Breast epithelium (tissue), 4 donors: ENCODE measurements around the gene GRIA4. TPM values are rescaled to one million over a fixed set of nuclear protein-coding genes. Genes with fewer than 3 reads are reported as not detected.

Experiments used
- DNase-seq, 2 donors: peaks; one replicate each; pipeline ENCODE4 v3.0.0-alpha.2; 2019; ENCODE audit warnings: low spot score in 2 of 2
- H3K27ac ChIP-seq, 2 donors: fragments of 200-600 bp; sonication (generic) in 1 of 2; one replicate each; pipeline ENCODE4 v1.5.1; 2016 to 2019; ENCODE audit warnings: mild to moderate bottlenecking in 1 of 2
- H3K27me3 ChIP-seq, 2 donors: fragments of 200-600 bp; sonication (generic) in 1 of 2; one replicate each; pipeline versions ENCODE4 v1.5.1 to v1.6.0; 2017 to 2019; ENCODE audit warnings: control low read depth in 1 of 2, mild to moderate bottlenecking in 1 of 2
- H3K36me3 ChIP-seq: fragments of 200-600 bp; one replicate; pipeline ENCODE4 v1.5.1; 2019
- H3K4me1 ChIP-seq, 2 donors: fragments of 200-600 bp; sonication (generic); one replicate each; pipeline ENCODE4 v1.5.1; 2016 to 2019; ENCODE audit warnings: control low read depth in 1 of 2
- H3K4me3 ChIP-seq, 3 donors: fragments of 200-600 bp; sonication (generic); 1 replicate in 2 of 3; 2 replicates in 1 of 3; pipeline ENCODE4 v1.5.1; 2016 to 2019; ENCODE audit warnings: mild to moderate bottlenecking in 3 of 3, moderate library complexity in 2 of 3
- H3K9me3 ChIP-seq, 2 donors: fragments of 200-600 bp; sonication (generic) in 1 of 2; one replicate each; pipeline ENCODE4 v1.5.1; 2016 to 2019; ENCODE audit warnings: control low read depth in 1 of 2
- POLR2A ChIP-seq: fragments of 450-650 bp; IDR thresholded peaks from one replicate; pipeline ENCODE4 v1.6.1; 2016; ENCODE audit warnings: antibody characterized with exemption, mild to moderate bottlenecking, moderate library complexity
- POLR2AphosphoS5 ChIP-seq, 3 donors: sonication (generic); formaldehyde crosslinking; IDR thresholded peaks; one replicate each; pipeline ENCODE4 v1.6.1; 2017; ENCODE audit warnings: antibody characterized with exemption in 3 of 3
- intact Hi-C: fragments of 100-400 bp; cut with DNase I; formaldehyde crosslinking; loops from one replicate; pipeline ENCODE4 v1.15.1; 2023; ENCODE audit warnings: low total_unique reads
- total RNA-seq, 3 donors: library from RNA; depleted of rRNA; stranded (reverse); fragments of >200 nt; gene quantifications; one replicate each; pipeline ENCODE4 v1.1.0, GENCODE V29; 2016
- TF ChIP-seq, protein P1 (sequence below), 3 donors: fragments of 450-650 bp; IDR thresholded peaks; one replicate each; pipeline ENCODE4 v1.5.1; 2016 to 2017; ENCODE audit warnings: antibody characterized with exemption in 3 of 3, mild to moderate bottlenecking in 3 of 3, moderate library complexity in 3 of 3

The GRIA4 gene
- total RNA-seq, 3 donors from 2014 or later, result 14.1 to 27.7 TPM; not detected in 1

DNA sequence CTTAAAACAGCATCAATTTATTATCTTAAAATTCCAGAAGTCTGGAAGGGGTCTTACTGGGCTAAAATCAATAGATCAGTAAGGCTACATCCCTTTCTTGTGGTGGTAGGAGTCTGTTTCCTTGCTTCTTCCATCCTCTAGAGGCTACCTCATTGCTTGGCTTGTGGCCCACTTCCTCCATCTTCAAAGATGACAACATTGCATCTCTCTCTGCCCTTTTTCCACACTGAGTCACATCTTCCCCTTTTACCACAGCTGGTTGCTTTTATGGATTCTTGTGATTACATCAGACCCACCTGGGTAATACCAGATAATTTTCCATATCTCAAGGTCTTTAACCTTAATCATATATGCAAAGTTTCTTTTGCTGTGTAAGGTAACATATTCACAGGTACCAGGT, 60.9 kb downstream of the GRIA4 start:
- H3K4me1 ChIP-seq, result no peaks in the 10 kb centered on the region
- no peak overlapping the region for H3K27ac ChIP-seq
- H3K27me3 ChIP-seq, result no peaks in the 10 kb centered on the region
- no peak for DNase-seq
- intact Hi-C loops, result no loop called here
- H3K36me3 ChIP-seq, result no peaks in the 10 kb centered on the region
- no peak for TF ChIP-seq POLR2A
- TF ChIP-seq, protein P1, sequence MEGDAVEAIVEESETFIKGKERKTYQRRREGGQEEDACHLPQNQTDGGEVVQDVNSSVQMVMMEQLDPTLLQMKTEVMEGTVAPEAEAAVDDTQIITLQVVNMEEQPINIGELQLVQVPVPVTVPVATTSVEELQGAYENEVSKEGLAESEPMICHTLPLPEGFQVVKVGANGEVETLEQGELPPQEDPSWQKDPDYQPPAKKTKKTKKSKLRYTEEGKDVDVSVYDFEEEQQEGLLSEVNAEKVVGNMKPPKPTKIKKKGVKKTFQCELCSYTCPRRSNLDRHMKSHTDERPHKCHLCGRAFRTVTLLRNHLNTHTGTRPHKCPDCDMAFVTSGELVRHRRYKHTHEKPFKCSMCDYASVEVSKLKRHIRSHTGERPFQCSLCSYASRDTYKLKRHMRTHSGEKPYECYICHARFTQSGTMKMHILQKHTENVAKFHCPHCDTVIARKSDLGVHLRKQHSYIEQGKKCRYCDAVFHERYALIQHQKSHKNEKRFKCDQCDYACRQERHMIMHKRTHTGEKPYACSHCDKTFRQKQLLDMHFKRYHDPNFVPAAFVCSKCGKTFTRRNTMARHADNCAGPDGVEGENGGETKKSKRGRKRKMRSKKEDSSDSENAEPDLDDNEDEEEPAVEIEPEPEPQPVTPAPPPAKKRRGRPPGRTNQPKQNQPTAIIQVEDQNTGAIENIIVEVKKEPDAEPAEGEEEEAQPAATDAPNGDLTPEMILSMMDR (IDR thresholded peaks at IDR 0.05), result no peak
- TF ChIP-seq POLR2AphosphoS5 (IDR thresholded peaks at IDR 0.05), result no peak
- no peaks in the 10 kb centered on the region for H3K9me3 ChIP-seq
- no peak overlapping the region for H3K4me3 ChIP-seq

DNA sequence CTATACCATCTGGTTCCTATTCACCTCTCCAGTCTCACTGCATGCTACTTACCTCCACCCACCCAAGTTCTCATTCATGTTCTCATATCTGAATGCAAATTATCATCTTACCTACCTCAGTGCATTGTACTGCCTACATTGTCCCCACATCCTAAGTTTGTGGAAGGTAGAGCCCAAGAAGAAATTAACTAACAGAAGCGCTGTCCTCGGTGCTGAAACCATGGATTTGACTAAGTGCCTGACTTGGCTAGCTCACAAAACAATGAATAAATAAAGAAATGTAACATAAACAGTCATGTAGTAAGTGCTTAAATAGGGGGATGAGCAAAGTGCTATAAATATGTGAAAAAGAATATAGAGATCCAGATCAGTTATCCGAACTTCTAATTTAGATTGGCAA, 63.2 kb downstream of the GRIA4 start:
- intact Hi-C loops, result no loop called here
- Histone ChIP-seq H3K27me3 (no peaks in the 10 kb centered on the region), H3K4me3 (no peak overlapping the region), H3K4me1 (no peaks in the 10 kb centered on the region), H3K36me3 (no peaks in the 10 kb centered on the region), H3K27ac (no peak overlapping the region), H3K9me3 (no peaks in the 10 kb centered on the region)
- DNase-seq, result no peak
- TF ChIP-seq POLR2AphosphoS5 (IDR thresholded peaks at IDR 0.05), result no peak
- TF ChIP-seq, protein P1 (IDR thresholded peaks at IDR 0.05), result no peak
- TF ChIP-seq POLR2A, result no peak

DNA sequence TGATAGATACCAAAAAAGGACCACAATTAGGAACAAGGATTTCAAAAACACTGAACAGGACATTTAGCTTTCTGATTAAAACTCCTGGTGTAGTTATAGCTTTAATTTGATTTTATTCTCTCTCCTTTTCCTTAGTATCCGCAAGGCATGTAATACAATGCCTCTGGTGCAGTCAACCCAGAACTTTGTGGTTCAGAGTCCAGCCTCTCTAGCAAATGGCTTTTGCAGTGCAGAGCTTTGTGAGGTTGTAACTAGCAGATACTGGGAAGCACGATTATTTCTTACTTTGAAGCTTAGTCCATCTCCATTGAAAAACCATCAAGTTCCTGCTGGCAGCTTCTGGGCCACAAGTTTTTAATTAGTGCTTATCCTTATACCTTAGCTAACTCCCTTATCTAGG, 79.8 kb downstream of the GRIA4 start:
- H3K4me1 ChIP-seq, result no peaks in the 10 kb centered on the region
- DNase-seq, result no peak
- no peaks in the 10 kb centered on the region for H3K27me3 ChIP-seq
- H3K9me3 ChIP-seq, result no peaks in the 10 kb centered on the region
- no peaks in the 10 kb centered on the region for H3K36me3 ChIP-seq
- intact Hi-C loops, result no loop called here
- no peak overlapping the region for H3K27ac ChIP-seq
- TF ChIP-seq POLR2A (no peak), POLR2AphosphoS5 (IDR thresholded peaks at IDR 0.05) (no peak)
- TF ChIP-seq, protein P1 (IDR thresholded peaks at IDR 0.05), result no peak
- no peak overlapping the region for H3K4me3 ChIP-seq

DNA sequence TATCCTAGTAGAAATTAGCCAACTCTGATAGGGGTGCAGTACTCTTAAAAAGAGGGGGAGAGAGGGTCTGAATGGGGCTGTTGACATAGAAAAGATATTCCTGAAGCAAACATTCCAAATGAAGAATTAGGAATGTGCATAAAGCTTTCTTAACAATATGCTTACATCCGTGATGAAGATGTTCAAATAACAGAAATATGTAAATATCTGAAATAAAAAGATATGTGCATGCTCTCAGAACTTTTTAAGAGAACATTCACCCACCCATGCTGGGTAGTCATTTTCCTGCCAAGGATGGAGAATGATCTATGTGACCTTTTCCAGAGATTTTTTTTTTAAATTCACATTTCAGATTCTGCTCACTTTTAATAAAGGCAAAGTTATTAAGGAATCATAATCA, 80.6 kb downstream of the GRIA4 start:
- Histone ChIP-seq H3K27me3 (no peaks in the 10 kb centered on the region), H3K4me3 (no peak overlapping the region), H3K9me3 (no peaks in the 10 kb centered on the region), H3K36me3 (no peaks in the 10 kb centered on the region), H3K4me1 (no peaks in the 10 kb centered on the region), H3K27ac (no peak overlapping the region)
- intact Hi-C loops, result no loop called here
- DNase-seq, result no peak
- TF ChIP-seq, protein P1 (IDR thresholded peaks at IDR 0.05), result no peak
- no peak for TF ChIP-seq POLR2A
- TF ChIP-seq POLR2AphosphoS5 (IDR thresholded peaks at IDR 0.05), result no peak

DNA sequence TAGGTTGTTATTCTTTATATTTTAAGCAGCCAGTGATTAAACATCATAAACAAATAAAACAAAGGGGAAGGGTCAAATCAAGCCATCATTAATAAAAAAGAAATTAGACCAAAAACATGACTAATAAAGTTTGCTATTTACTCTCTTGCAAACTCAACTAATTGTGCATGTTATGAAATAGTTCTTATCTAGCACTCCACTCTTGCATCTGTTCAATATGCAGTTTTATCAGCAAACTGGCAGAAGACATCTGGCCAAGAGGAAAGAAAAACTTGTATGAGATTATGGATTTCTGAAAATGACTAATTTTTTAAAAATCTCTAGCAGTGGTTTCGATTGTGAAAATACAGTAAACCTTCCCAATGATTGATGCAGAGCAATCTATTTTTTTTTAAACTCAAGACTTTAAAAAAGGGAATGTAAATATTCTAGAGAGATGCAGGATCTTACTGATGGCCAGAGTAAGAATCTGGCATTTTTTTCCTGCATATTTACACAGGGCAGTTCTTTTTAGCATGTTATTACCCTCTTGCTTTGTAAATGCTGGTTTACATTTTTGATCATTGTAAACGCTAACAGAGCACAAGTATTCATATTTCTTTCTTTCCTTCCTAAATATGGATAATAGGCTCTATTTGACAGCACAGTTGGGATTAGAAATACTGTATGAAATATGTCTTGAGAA, 83.3 kb downstream of the GRIA4 start:
- Histone ChIP-seq H3K27ac (no peak overlapping the region), H3K4me1 (no peaks in the 10 kb centered on the region), H3K36me3 (no peaks in the 10 kb centered on the region), H3K4me3 (no peak overlapping the region), H3K27me3 (no peaks in the 10 kb centered on the region), H3K9me3 (no peaks in the 10 kb centered on the region)
- intact Hi-C loops, result no loop called here
- DNase-seq, result no peak
- TF ChIP-seq, protein P1 (IDR thresholded peaks at IDR 0.05), result no peak
- no peak for TF ChIP-seq POLR2AphosphoS5 (IDR thresholded peaks at IDR 0.05)
- no peak for TF ChIP-seq POLR2A
